ENCODE results near the gene FA2H.

Gene FA2H

GRCh38 chr16:74759564-74759963, 15.1 kb downstream of the FA2H start:
- no peak for TF ChIP-seq ZFP30 (CRISPR knock-in tag; IDR thresholded peaks at IDR 0.05)
- TF ChIP-seq ZNF70 (CRISPR knock-in tag; IDR thresholded peaks at IDR 0.05): no peak
- TF ChIP-seq BACH2 (CRISPR knock-in tag; IDR thresholded peaks at IDR 0.05; ENCODE audit: borderline replicate concordance): no peak
- TF ChIP-seq TCF4 (CRISPR knock-in tag; IDR thresholded peaks at IDR 0.05; ENCODE audit: borderline replicate concordance): no peak
- TF ChIP-seq ZNF565 (CRISPR knock-in tag; conservative IDR thresholded peaks at IDR 0.05; ENCODE audit: low read depth): no peak
- TF ChIP-seq ESRRG (CRISPR knock-in tag; IDR thresholded peaks at IDR 0.05): no peak
- TF ChIP-seq ARNTL (CRISPR knock-in tag; IDR thresholded peaks at IDR 0.05; ENCODE audit: borderline replicate concordance, low read depth): no peak
- TF ChIP-seq PPARA (CRISPR knock-in tag; IDR thresholded peaks at IDR 0.05; ENCODE audit: borderline replicate concordance): no peak
- ATAC-seq: no peak

DNA sequence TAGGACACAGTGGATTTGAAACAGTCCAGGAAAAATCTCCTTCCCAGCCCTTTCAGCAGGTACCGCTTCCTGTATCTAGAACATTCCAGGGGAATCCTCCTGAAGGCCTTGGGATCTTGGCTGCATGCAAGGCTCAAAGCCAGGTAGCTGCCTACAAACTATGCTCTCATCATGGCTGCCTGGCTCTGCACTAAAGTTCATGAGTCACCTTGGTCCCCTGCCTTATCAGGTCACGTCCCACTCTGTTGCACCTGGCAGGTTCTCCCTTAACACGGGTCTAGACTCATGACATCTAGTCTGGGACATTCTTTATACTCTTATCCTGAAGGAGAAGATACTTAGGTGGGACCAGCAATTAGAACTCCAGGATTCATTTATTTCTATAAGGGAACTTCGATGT, 15.8 kb downstream of the FA2H start:
- TF ChIP-seq SNAI2 (CRISPR knock-in tag; IDR thresholded peaks at IDR 0.05): no peak
- no peak for TF ChIP-seq ZFP30 (CRISPR knock-in tag; IDR thresholded peaks at IDR 0.05)
- no peak for TF ChIP-seq TSHZ2 (CRISPR knock-in tag; IDR thresholded peaks at IDR 0.05)
- no peak for TF ChIP-seq BACH2 (CRISPR knock-in tag; IDR thresholded peaks at IDR 0.05; ENCODE audit: borderline replicate concordance)
- no peak for ATAC-seq

- no peak for ATAC-seq
- TF ChIP-seq SNAI2 (CRISPR knock-in tag; IDR thresholded peaks at IDR 0.05) (no peak), TOX (CRISPR knock-in tag; IDR thresholded peaks at IDR 0.05; ENCODE audit: borderline replicate concordance) (no peak), ESRRG (CRISPR knock-in tag; IDR thresholded peaks at IDR 0.05) (no peak), ISL1 (CRISPR knock-in tag; IDR thresholded peaks at IDR 0.05) (no peak), RARB (CRISPR knock-in tag; IDR thresholded peaks at IDR 0.05) (no peak), OSR1 (CRISPR knock-in tag; IDR thresholded peaks at IDR 0.05) (no peak)
- TF ChIP-seq, protein P1, sequence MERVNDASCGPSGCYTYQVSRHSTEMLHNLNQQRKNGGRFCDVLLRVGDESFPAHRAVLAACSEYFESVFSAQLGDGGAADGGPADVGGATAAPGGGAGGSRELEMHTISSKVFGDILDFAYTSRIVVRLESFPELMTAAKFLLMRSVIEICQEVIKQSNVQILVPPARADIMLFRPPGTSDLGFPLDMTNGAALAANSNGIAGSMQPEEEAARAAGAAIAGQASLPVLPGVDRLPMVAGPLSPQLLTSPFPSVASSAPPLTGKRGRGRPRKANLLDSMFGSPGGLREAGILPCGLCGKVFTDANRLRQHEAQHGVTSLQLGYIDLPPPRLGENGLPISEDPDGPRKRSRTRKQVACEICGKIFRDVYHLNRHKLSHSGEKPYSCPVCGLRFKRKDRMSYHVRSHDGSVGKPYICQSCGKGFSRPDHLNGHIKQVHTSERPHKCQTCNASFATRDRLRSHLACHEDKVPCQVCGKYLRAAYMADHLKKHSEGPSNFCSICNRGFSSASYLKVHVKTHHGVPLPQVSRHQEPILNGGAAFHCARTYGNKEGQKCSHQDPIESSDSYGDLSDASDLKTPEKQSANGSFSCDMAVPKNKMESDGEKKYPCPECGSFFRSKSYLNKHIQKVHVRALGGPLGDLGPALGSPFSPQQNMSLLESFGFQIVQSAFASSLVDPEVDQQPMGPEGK (CRISPR knock-in tag; IDR thresholded peaks at IDR 0.05; ENCODE audit: borderline replicate concordance): no peak
Measured at GRCh38 chr16:74757349-74757748, 17.3 kb downstream of the FA2H start.

DNA sequence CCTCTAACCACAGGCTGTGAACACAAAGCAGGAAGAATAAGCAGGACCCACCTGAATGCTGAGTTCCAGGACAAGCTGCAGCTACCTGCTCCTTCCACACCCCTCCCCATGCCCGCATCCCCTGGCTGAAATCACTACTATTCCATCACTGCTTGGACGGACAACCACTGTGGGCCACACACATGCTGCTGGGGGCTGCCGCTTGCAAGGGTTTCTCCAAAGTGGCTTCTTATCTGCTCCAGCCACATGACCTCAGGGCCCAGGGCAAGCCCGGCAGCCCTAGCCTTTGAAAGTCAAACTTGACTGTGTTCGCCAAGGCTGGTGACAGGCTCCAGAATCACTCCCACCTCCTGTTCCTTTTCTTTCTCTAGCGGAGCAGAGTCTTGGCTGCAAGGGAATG, 18.4 kb downstream of the FA2H start:
- TF ChIP-seq PPARA (CRISPR knock-in tag; IDR thresholded peaks at IDR 0.05; ENCODE audit: borderline replicate concordance): no peak
- no peak for TF ChIP-seq ZNF70 (CRISPR knock-in tag; IDR thresholded peaks at IDR 0.05)
- no peak for TF ChIP-seq BACH2 (CRISPR knock-in tag; IDR thresholded peaks at IDR 0.05; ENCODE audit: borderline replicate concordance)
- TF ChIP-seq TSHZ2 (CRISPR knock-in tag; IDR thresholded peaks at IDR 0.05): no peak
- TF ChIP-seq GLIS3 (CRISPR knock-in tag; IDR thresholded peaks at IDR 0.05): no peak
- TF ChIP-seq CSDC2 (CRISPR knock-in tag; IDR thresholded peaks at IDR 0.05): no peak
- no peak for TF ChIP-seq ARNTL (CRISPR knock-in tag; IDR thresholded peaks at IDR 0.05; ENCODE audit: borderline replicate concordance, low read depth)
- TF ChIP-seq, protein P1 (CRISPR knock-in tag; IDR thresholded peaks at IDR 0.05; ENCODE audit: borderline replicate concordance): no peak
- TF ChIP-seq TOX (CRISPR knock-in tag; IDR thresholded peaks at IDR 0.05; ENCODE audit: borderline replicate concordance): no peak
- no peak for TF ChIP-seq ZNF565 (CRISPR knock-in tag; conservative IDR thresholded peaks at IDR 0.05; ENCODE audit: low read depth)
- TF ChIP-seq ZFP3 (CRISPR knock-in tag; IDR thresholded peaks at IDR 0.05): no peak
- no peak for TF ChIP-seq CSRNP3 (CRISPR knock-in tag; IDR thresholded peaks at IDR 0.05)
- no peak for TF ChIP-seq ESRRG (CRISPR knock-in tag; IDR thresholded peaks at IDR 0.05)
- no peak for TF ChIP-seq ISL1 (CRISPR knock-in tag; IDR thresholded peaks at IDR 0.05)
- no peak for TF ChIP-seq POU6F1 (CRISPR knock-in tag; IDR thresholded peaks at IDR 0.05; ENCODE audit: borderline replicate concordance, low read depth)
- TF ChIP-seq, protein P2, sequence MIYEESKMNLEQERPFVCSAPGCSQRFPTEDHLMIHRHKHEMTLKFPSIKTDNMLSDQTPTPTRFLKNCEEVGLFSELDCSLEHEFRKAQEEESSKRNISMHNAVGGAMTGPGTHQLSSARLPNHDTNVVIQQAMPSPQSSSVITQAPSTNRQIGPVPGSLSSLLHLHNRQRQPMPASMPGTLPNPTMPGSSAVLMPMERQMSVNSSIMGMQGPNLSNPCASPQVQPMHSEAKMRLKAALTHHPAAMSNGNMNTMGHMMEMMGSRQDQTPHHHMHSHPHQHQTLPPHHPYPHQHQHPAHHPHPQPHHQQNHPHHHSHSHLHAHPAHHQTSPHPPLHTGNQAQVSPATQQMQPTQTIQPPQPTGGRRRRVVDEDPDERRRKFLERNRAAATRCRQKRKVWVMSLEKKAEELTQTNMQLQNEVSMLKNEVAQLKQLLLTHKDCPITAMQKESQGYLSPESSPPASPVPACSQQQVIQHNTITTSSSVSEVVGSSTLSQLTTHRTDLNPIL (CRISPR knock-in tag; IDR thresholded peaks at IDR 0.05; ENCODE audit: low read depth): no peak
- TF ChIP-seq ZC3H10 (CRISPR knock-in tag; IDR thresholded peaks at IDR 0.05): no peak
- ATAC-seq: no peak

Data from SK-N-SH treated with all-trans-retinoic acid at 6 μM for 48 hours (cell line).